ENCODE measurements around the gene AKAP9. TPM values are rescaled to one million over a fixed set of nuclear protein-coding genes. Genes with fewer than 3 reads are reported as not detected.
"Not testable (repeated sequence)": the region's sequence is repeated elsewhere in the genome, so short reads cannot be mapped to it uniquely, and the experiment has no call there.

AKAP9 gene
- total and polyA plus RNA-seq, 5 experiments from 2014 or later: 11.1 to 90.3 (median 40.8) TPM

DNA sequence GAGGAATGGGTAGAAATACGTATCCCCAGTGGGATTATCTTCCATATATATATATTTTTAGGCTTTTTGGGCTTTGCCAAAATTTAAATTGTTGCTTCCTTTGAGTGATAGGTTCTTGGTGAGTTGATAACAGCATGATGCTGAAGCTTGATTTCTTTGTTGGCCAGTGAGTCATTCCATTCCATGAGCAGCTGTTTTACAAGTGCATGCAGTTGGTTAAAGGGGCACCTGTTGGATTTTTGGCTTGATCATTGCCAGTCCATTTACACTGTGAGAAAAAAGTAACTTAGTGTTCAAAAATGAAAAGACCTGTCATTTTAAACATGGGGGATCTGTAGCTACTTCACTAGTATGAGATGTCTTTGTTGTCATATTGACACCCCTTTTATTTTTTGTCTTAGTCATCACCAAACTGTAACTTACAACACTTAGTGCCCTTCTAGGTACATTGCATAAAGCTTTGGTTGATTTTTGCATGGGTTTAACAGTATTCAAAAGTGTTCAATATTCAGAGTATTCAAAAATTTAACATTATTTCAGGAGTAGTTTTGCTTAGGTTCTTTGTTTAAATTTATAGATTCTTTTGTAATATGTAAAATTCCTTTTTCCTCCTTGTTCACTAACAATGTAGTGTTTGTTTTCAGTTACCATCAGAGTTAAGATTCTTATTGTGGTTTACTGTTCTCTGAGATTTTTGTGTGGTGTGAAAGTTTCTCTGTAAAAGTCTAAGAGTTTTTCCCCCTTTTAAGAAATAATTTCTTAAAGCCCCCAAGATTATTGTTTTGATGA lies 8.8 kb downstream of the AKAP9 start:
- peak overlapping the region in 1 of 10 donors; percentile 16 for H3K4me3 Mint-ChIP-seq
- H3K4me1 Mint-ChIP-seq: peaks cover 18 to 63% (median 57%) of the 10 kb centered on the region in 4 donors
- POLR2A ChIA-PET: no interaction called here
- ATAC-seq (no peak), DNase-seq (no peak)
- H3K27ac Mint-ChIP-seq: peak overlapping the region in 1 of 10 donors; percentile 41
- no peaks in the 10 kb centered on the region for H3K9me3 Mint-ChIP-seq
- peaks cover 11 to 24% (median 17%) of the 10 kb centered on the region in 3 donors for H3K36me3 Mint-ChIP-seq
- H3K27me3 Mint-ChIP-seq: no peaks in the 10 kb centered on the region

DNA sequence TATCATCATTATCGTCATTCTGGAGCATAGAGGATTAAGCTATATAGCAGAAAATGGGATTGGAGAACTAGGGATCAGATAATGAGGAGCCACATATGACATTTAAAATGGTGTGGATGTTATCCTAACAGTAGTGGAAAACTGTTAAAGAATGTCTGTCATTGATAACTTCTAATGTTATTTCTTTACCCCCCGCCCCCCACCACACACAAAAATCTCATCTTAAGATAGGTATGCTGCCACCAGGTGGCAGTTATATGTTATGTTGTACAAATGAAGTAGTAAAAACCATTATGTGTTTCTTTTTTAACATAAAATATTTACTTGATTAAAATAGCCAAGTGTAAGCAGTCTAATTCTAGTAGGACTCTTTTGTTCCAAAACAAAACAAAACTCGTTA lies 13.0 kb downstream of the AKAP9 start:
- DNase-seq: no peak
- POLR2A ChIA-PET: no interaction called here
- H3K27ac Mint-ChIP-seq: no peak overlapping the region
- H3K27me3 Mint-ChIP-seq: no peaks in the 10 kb centered on the region
- H3K4me3 Mint-ChIP-seq: no peak overlapping the region
- peaks cover 18 to 54% (median 38%) of the 10 kb centered on the region in 4 donors for H3K4me1 Mint-ChIP-seq
- no peak for ATAC-seq
- H3K9me3 Mint-ChIP-seq: no peaks in the 10 kb centered on the region
- H3K36me3 Mint-ChIP-seq: peaks cover 0 to 9% (median 5%) of the 10 kb centered on the region in 3 donors

- peak overlapping the region in 1 of 10 donors; percentile 47 for H3K27ac Mint-ChIP-seq
- H3K4me3 Mint-ChIP-seq, H3K27me3 Mint-ChIP-seq, DNase-seq, H3K36me3 Mint-ChIP-seq, ATAC-seq, H3K9me3 Mint-ChIP-seq: not testable (repeated sequence)
- POLR2A ChIA-PET: interaction anchor here (0.7 to 0.8 kb wide), 2 partner anchors 15 to 17 kb away, joined by 3 to 6 read pairs; no protein-coding TSS in a partner anchor
- H3K4me1 Mint-ChIP-seq: peaks cover 16 to 42% (median 30%) of the 10 kb centered on the region in 4 donors
Measured at GRCh38 chr7:91956464-91956863, 15.8 kb downstream of the AKAP9 start.

DNA sequence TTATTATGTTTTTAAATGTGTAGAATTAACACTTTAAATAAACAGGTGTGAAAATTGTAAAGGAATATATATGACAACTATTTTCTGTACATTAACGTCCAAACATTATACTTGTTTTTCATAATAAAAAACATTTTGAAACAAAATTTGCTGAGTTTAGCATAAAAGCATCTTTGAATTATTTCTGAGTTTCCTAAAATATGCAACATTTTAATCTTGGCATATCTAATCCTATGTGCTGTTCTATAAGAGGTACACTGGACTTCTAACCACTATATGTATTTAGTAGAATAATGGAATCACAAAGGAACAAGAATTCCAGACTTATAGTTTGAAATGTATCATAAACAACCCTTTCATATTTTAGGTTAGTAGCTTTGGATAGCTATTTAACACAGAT lies 16.6 kb downstream of the AKAP9 start:
- no peak overlapping the region for H3K4me3 Mint-ChIP-seq
- peaks cover 0 to 7% (median 5%) of the 10 kb centered on the region in 3 donors for H3K36me3 Mint-ChIP-seq
- no peak overlapping the region for H3K27ac Mint-ChIP-seq
- DNase-seq: no peak
- no peak for ATAC-seq
- H3K9me3 Mint-ChIP-seq: no peaks in the 10 kb centered on the region
- H3K4me1 Mint-ChIP-seq: peaks cover 12 to 34% (median 24%) of the 10 kb centered on the region in 4 donors
- no peaks in the 10 kb centered on the region for H3K27me3 Mint-ChIP-seq
- POLR2A ChIA-PET: no interaction called here

- H3K4me1 Mint-ChIP-seq: peaks cover 7 to 28% (median 20%) of the 10 kb centered on the region in 4 donors
- H3K9me3 Mint-ChIP-seq: no peaks in the 10 kb centered on the region
- POLR2A ChIA-PET: no interaction called here
- DNase-seq (no peak), ATAC-seq (no peak)
- peaks cover 0 to 7% (median 5%) of the 10 kb centered on the region in 3 donors for H3K36me3 Mint-ChIP-seq
- H3K4me3 Mint-ChIP-seq: no peak overlapping the region
- no peak overlapping the region for H3K27ac Mint-ChIP-seq
- H3K27me3 Mint-ChIP-seq: no peaks in the 10 kb centered on the region
Measured at GRCh38 chr7:91957823-91958222, 17.2 kb downstream of the AKAP9 start.

DNA sequence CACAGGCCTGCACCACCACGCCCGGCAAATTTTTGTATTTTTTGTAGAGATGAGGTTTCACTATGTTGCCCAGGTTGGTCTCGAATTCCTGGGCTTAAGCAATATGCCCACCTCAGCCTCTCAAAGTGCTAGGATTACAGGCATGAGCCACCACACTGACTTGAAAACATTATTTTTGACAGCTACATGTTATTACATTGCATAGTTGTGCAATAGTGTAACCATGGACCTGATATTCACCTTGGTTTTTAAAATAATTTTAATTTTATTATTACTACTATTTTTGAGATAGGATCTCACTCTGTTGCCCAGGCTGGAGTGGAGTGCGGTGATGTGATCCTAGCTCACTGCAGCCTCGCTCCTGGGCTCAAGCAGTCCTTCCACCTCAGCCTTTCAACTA lies 18.4 kb downstream of the AKAP9 start:
- ATAC-seq (no peak), DNase-seq (no peak)
- Mint-ChIP-seq H3K4me1 (peaks cover 4 to 24% (median 17%) of the 10 kb centered on the region in 4 donors), H3K36me3 (peaks cover 0 to 7% (median 7%) of the 10 kb centered on the region in 3 donors), H3K9me3 (no peaks in the 10 kb centered on the region), H3K27me3 (no peaks in the 10 kb centered on the region), H3K27ac (no peak overlapping the region), H3K4me3 (no peak overlapping the region)
- POLR2A ChIA-PET: interaction anchor here (0.6 kb wide), 1 partner anchor 109 kb away, joined by 5 read pairs; no protein-coding TSS in a partner anchor

GRCh38 chr7:91961816-91962215 lies 21.2 kb downstream of the AKAP9 start:
- Mint-ChIP-seq H3K36me3 (peaks cover 0 to 11% (median 5%) of the 10 kb centered on the region in 3 donors), H3K4me1 (peaks cover 14 to 33% (median 22%) of the 10 kb centered on the region in 4 donors), H3K4me3 (no peak overlapping the region), H3K27me3 (no peaks in the 10 kb centered on the region), H3K27ac (no peak overlapping the region), H3K9me3 (peaks cover 0 to 9% (median 0%) of the 10 kb centered on the region in 9 donors)
- POLR2A ChIA-PET: no interaction called here
- DNase-seq (no peak), ATAC-seq (no peak)

DNA sequence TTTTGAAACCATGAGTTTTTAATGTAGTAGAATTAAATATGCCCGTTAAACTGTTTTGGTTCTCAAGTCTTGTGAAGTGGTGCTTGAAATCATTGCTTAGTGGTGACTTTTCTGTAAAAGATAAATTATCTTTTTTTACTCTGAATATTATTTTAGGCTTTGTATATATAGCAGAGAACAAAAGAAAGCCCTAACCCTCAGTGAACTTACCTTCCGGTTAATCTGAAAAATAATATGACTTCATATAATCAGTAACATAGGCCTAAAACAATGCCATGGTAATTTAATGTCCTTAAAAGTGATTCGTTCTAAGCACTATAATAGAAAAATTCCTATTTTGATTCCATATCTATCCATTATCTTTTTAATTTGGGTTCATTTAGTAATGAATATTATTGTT lies 21.8 kb downstream of the AKAP9 start:
- H3K4me1 Mint-ChIP-seq: peaks cover 18 to 39% (median 28%) of the 10 kb centered on the region in 4 donors

DNA sequence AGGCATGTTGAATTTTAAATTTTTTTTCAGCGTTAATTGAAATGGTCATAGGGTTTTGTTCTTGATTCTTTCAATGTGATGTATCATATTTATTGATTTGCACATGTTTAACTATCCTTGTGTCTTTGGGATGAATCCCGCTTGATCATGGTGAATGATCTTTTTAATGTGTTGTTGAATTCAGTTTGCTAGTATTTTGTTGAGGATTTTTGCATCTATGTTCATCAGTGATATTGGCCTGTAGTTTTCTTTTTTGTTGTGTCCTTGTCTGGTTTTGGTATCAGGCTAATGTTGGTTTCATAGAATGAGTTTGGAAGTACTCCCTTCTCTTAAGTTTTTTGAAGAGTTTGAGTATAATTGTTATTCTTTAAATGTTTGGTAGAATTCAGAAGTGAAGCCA lies 26.9 kb downstream of the AKAP9 start:
- DNase-seq, H3K36me3 Mint-ChIP-seq, H3K27me3 Mint-ChIP-seq, ATAC-seq, H3K9me3 Mint-ChIP-seq, POLR2A ChIA-PET: not testable (repeated sequence)
- peaks cover 36 to 69% (median 59%) of the 10 kb centered on the region in 4 donors for H3K4me1 Mint-ChIP-seq
- H3K27ac Mint-ChIP-seq: peak overlapping the region in 4 of 10 donors; percentile 0 to 79 (median 40)
- H3K4me3 Mint-ChIP-seq: peak overlapping the region in 1 of 10 donors; percentile 17

More for the DNA sequence above, 21.8 kb downstream of the AKAP9 start:
- Mint-ChIP-seq H3K9me3 (peaks cover 0 to 9% (median 0%) of the 10 kb centered on the region in 9 donors), H3K27ac (no peak overlapping the region), H3K4me3 (no peak overlapping the region), H3K27me3 (no peaks in the 10 kb centered on the region), H3K36me3 (peaks cover 0 to 11% (median 5%) of the 10 kb centered on the region in 3 donors)
- no peak for ATAC-seq
- POLR2A ChIA-PET: no interaction called here
- DNase-seq: no peak

GRCh38 chr7:91973639-91974038 lies 33.0 kb downstream of the AKAP9 start:
- DNase-seq: no peak

GRCh38 chr7:91974066-91974465 lies 33.4 kb downstream of the AKAP9 start:
- ATAC-seq (no peak), DNase-seq (no peak)
- Mint-ChIP-seq H3K36me3 (peaks cover 5 to 50% (median 7%) of the 10 kb centered on the region in 3 donors), H3K9me3 (no peaks in the 10 kb centered on the region), H3K27ac (peak overlapping the region in 1 of 10 donors; percentile 59), H3K4me3 (no peak overlapping the region), H3K27me3 (no peaks in the 10 kb centered on the region), H3K4me1 (peaks cover 16 to 30% (median 27%) of the 10 kb centered on the region in 4 donors)
- POLR2A ChIA-PET: no interaction called here

More at GRCh38 chr7:91973639-91974038, 33.0 kb downstream of the AKAP9 start:
- H3K4me3 Mint-ChIP-seq: no peak overlapping the region
- peak overlapping the region in 1 of 10 donors; percentile 59 for H3K27ac Mint-ChIP-seq
- no peak for ATAC-seq
- H3K4me1 Mint-ChIP-seq: peaks cover 16 to 33% (median 31%) of the 10 kb centered on the region in 4 donors
- no peaks in the 10 kb centered on the region for H3K27me3 Mint-ChIP-seq
- POLR2A ChIA-PET: no interaction called here
- no peaks in the 10 kb centered on the region for H3K9me3 Mint-ChIP-seq
- peaks cover 4 to 48% (median 5%) of the 10 kb centered on the region in 3 donors for H3K36me3 Mint-ChIP-seq

GRCh38 chr7:91976743-91977142 lies 36.1 kb downstream of the AKAP9 start:
- DNase-seq: no peak
- Mint-ChIP-seq H3K4me1 (peaks cover 4 to 11% (median 6%) of the 10 kb centered on the region in 4 donors), H3K36me3 (peaks cover 5 to 62% (median 16%) of the 10 kb centered on the region in 3 donors), H3K4me3 (no peak overlapping the region), H3K27me3 (no peaks in the 10 kb centered on the region), H3K27ac (no peak overlapping the region), H3K9me3 (no peaks in the 10 kb centered on the region)
- POLR2A ChIA-PET: no interaction called here
- ATAC-seq: no peak

GRCh38 chr7:91979590-91979989 lies 38.9 kb downstream of the AKAP9 start:
- Mint-ChIP-seq H3K36me3 (peaks cover 6 to 70% (median 30%) of the 10 kb centered on the region in 3 donors), H3K4me3 (no peak overlapping the region), H3K27ac (peak overlapping the region in 1 of 10 donors; percentile 11), H3K27me3 (no peaks in the 10 kb centered on the region), H3K4me1 (peaks cover 5 to 17% (median 10%) of the 10 kb centered on the region in 4 donors), H3K9me3 (peaks cover 0 to 9% (median 5%) of the 10 kb centered on the region in 9 donors)
- ATAC-seq: peak in 1 of 2 donors; percentile 11
- POLR2A ChIA-PET: interaction anchor here (0.6 kb wide), 1 partner anchor 322 kb away, joined by 3 read pairs; no protein-coding TSS in a partner anchor
- DNase-seq: no peak

All from naive thymus-derived CD8-positive, alpha-beta T cell (primary cell).